GM10248 (cell line): ENCODE measurements around the gene CNOT11.

Experiments used
- CTCF ChIA-PET: fragments of 300-600 bp; sonication (Branson Sonifier 250); formaldehyde crosslinking; extraction: SDS; loops from one replicate; lab custom pipeline; 2021; ENCODE audit warnings: antibody characterized with exemption; lab: Yijun Ruan, JAX
- POLR2A ChIA-PET: fragments of 350-650 bp; sonication (Branson Sonifier 250); formaldehyde crosslinking; extraction: SDS; loops from one replicate; lab custom pipeline; 2020; ENCODE audit warnings: antibody characterized with exemption; lab: Yijun Ruan, JAX
- DNase-seq: peaks from one replicate; pipeline ENCODE4 v3.0.0; 2012; ENCODE audit errors: extremely low spot score
- CTCF ChIP-seq: IDR thresholded peaks from 2 replicates; pipeline ENCODE4 v1.5.1; 2012; ENCODE audit warnings: mild to moderate bottlenecking, low read depth; ENCODE audit errors: extremely low read depth, missing control alignments, control extremely low read depth

CNOT11 gene

GRCh38 chr2:101294861-101295260, 42.2 kb downstream of the CNOT11 start:
- CTCF ChIA-PET, result no interaction called here
- POLR2A ChIA-PET, result no interaction called here
- no peak for TF ChIP-seq CTCF
- DNase-seq, result no peak

- POLR2A ChIA-PET, result no interaction called here
These were observed 43.2 kb downstream of the CNOT11 start for GRCh38 chr2:101295895-101296294.

GRCh38 chr2:101296371-101296770, 43.7 kb downstream of the CNOT11 start:
- CTCF ChIA-PET, result interaction anchor here (1.0 kb wide), 1 partner anchor 15 kb away, joined by 3 read pairs; no protein-coding TSS in a partner anchor
- no peak for TF ChIP-seq CTCF
- DNase-seq, result no peak
- POLR2A ChIA-PET, result no interaction called here

More at GRCh38 chr2:101295895-101296294, 43.2 kb downstream of the CNOT11 start:
- no peak for DNase-seq
- TF ChIP-seq CTCF, result no peak
- CTCF ChIA-PET, result interaction anchor here (1.0 kb wide), 1 partner anchor 15 kb away, joined by 3 read pairs; no protein-coding TSS in a partner anchor

- no peak for DNase-seq
- TF ChIP-seq CTCF, result no peak
- CTCF ChIA-PET, result no interaction called here
- POLR2A ChIA-PET, result no interaction called here
These were observed 44.7 kb downstream of the CNOT11 start for GRCh38 chr2:101297383-101297782.

- ChIA-PET POLR2A (no interaction called here), CTCF (interaction anchor here (0.9 to 1.6 kb wide), 4 partner anchors 9 to 33 kb away, joined by 3 to 5 read pairs (median 4); partner anchors contain the start of gene RNF149)
- DNase-seq, result no peak
- no peak for TF ChIP-seq CTCF
These were observed 46.9 kb downstream of the CNOT11 start for GRCh38 chr2:101299604-101300003.

- CTCF ChIA-PET, result interaction anchor here (1.4 kb wide), 1 partner anchor 11 kb away, joined by 3 read pairs; no protein-coding TSS in a partner anchor
- POLR2A ChIA-PET, result no interaction called here
- DNase-seq, result peak; percentile 34
- no peak for TF ChIP-seq CTCF
These were observed 47.5 kb downstream of the CNOT11 start for GRCh38 chr2:101300164-101300563.
